GM12892 (cell line): ENCODE measurements around the gene SNX2.

ENCODE experiments used
- POLR2A ChIP-seq: IDR thresholded peaks from 2 replicates; pipeline ENCODE4 v1.6.1; 2011; ENCODE audit warnings: low read depth, low read length, control low read depth
- TAF1 ChIP-seq: IDR thresholded peaks from 2 replicates; pipeline ENCODE4 v1.6.1; 2011; ENCODE audit warnings: low read depth, mild to moderate bottlenecking, control low read depth, low read length, borderline replicate concordance

- TF ChIP-seq POLR2A, result no peak
- no peak for TF ChIP-seq TAF1
Measured at GRCh38 chr5:122773619-122774018, 1.3 kb upstream of the SNX2 start.
